GM19468 (cell line): ENCODE measurements around the gene SLAMF1.
"Not testable (repeated sequence)": the region's sequence is repeated elsewhere in the genome, so short reads cannot be mapped to it uniquely, and the experiment has no call there.

Source experiments
- ATAC-seq: cut with Tn5 transposase; IDR thresholded peaks from one replicate; pipeline ENCODE4 v1.9.1; 2021; ENCODE audit warnings: mild to moderate bottlenecking, moderate library complexity, moderate number of reproducible peaks; ENCODE audit not compliant: unreplicated experiment; ENCODE audit errors: extremely low read depth

SLAMF1 gene

DNA sequence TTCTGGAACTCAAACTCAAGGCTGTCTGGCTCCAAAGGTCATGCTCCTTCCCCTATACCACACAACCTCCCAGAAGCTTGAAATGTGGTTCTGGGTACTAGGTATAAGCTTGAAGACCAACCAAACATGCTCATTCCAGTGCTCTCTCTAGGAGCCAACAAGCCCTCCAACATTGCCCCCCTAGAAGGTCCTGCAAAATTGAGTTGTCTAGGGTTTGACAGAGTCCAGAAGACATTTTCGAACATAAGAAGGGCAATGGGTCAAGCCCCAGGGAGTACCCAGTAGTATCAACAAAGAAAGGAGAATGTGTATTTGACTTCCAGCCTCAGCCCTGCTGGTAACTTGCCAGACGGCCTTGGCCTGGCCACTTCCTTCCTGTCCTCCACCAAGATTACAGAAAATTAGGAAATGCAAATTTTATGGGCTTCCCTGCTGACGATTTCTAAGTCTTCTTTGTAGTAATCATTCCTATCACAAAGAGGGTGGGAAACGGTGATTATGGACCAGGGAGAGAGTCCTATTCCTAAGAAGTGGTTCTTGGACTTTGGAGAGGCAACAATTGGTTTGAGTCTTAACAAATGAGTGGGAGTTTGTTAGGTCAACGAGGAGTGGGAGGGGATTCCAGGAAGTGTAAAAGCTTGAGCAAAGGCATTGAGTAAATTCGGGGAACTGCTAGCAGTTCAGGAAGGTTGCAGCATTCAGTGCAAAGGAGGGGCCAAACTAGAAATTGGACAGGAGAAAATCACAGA lies 18.7 kb upstream of the SLAMF1 start:
- ATAC-seq = no peak

DNA sequence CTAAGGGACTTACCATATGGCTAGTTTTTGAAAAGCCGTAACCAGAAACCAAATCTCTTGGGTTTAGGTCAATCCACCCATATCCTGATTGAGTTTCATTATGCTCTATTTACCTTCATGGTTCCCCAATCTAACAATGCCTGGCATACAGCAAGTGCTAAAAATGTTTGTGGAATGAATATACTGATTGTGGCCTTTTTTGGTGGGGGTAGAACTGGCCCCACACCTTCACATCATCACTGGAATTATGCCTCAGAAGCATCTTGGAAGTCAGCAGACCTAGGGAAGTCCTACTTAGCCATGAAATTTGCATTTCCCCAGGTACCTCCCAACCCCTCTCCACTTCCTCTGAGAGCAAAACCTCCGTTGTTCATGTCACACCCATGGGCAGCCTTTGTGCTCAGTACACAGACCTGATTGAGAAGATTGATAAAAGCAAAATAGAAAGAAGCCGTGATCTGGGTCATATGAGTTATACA lies 17.8 kb upstream of the SLAMF1 start:
- no peak for ATAC-seq

DNA sequence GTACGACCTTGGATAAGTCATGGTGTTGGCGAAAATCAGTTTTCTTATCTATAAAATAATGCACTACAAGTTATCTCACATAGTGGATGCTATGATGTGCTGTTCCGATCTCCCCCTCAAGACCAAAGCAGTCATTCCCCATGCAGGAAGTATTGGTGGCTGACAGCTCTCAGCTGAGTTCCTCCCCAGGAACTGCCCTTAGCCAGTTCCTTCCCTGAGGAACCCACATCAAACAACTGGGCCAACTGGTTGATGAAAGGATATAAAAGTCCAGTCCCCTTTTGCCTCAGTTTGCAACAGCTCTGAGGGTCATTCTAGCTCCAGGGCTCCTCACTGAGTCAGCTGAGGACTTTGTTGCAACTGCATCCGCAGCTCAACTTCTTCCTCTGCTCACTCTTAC lies 16.1 kb upstream of the SLAMF1 start:
- ATAC-seq = no peak

DNA sequence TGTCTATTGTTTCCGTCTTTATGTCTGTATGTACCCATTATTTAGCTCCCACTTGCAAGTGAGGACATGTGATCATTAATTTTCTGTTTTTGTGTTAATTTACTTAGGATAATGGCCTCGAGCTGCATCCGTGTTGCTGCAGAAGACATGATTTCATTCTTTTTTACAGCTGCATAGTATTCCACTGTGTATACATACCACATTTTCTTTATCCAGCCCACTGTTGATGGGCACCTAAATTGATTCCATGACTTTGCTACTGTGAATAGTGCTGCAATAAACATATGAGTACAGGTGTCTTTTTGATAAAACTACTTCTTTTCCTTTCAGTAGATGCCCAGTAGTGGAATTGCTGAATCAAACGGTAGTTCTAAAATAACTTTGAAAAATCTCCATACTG lies 12.7 kb upstream of the SLAMF1 start:
- ATAC-seq = no peak

DNA sequence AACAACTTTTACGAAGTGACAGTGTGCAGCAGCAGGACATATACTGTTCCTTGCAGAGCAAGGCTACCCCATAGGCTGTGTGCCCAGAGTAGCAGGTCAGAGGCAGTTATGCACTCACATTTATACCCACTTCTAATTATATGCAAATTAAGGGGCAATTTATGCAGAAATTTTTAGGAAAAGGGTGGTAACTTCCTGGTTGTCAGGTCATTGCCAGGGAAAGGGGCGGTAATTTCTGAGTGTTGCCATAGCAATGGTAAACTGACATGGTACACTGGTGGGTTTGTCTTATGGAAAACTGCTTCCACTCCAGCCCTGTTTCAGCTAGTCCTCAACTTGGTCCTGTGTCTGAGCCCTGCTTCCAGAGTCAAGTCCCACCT lies 12.0 kb upstream of the SLAMF1 start:
- no peak for ATAC-seq

DNA sequence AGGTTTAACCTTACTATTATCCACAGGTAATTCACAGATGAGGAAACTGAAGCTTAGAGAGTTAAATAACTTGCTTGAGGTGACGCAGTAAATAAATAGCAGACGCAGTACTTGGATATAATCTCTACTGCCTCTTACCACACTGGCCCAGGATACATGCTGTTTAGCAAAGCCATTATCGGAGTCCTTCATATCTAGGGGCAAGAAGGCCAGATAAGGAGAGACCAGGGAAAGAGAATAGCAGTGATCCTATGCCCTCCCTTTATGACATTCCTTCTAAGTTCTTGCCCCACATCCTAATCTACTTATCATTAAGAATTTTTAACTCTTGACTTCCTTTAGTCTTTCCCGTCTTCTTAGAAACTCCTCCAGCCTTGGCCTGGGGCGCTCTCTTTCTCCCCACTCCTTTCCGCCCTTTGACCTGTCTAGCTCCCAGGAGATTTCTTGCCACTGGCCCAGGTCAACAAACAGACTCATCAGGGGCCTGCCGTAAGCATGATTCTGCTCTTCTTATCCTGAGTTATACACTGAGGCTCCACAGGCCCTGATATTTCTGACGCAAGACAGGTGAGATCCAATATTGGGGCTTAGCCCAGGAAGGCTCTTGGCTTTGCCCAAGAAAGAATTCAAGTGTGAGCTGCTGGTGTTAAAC lies 11.4 kb upstream of the SLAMF1 start:
- no peak for ATAC-seq

DNA sequence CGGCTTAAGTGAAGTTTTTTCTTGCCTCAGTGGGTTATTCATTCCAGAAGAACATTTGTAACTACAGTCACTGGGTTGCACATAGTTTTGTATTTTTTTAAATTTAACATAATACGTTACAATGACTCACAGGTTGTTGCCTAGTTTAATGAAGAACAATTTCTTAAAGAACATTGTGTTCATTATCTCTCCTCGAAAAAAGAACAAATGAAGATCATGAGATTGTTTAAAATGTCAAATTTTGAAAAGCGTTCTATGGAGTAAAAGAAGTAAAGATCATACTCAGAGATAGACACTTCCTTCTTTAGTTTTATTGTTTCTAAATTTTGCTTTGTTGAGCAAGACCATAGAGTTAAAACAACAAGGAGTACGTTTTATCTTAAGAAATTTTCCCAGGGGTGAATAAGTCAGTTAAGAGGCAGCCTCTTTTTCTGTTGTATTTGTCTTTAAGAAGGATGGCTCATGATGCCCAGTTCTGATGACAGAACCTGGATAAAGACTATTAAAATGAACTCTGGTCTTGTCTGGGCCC lies 10.5 kb upstream of the SLAMF1 start:
- ATAC-seq = no peak

DNA sequence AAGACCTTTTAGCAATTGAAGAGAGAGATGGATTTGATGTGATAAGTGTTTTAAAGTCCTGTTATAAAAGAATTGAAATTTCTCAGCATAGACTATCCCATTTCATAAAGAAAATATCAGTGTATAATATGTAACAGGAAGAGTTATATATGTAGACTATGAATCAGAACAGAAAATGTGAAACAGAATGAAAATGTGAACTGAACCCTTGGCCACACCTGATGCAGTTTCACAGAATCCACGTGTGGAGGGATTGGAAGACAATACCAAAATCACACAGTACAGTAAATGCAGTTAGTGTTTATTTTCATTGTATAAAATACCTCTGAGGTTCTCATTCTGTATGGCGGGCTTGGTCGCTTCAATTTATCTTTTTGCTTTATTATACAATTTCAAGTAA lies 9.9 kb upstream of the SLAMF1 start:
- no peak for ATAC-seq

DNA sequence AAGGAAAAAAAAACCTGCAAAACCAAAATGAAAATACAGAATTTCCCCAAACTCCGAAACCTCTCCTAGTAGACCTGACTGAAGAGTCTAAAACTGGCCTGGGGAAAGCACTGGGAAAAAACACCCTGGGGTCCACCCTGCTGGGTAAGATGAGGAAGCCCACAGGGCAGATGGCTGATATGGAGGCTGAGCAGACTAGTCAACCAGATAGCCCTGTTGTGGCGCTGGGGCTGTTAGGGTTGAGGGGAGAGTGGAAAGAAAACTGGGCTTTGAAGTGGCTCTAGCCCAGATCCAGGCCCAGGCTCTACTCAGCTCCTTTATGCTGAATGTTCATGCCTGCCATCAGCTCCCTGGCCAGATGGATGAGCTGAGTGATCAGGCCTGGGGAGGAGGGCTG lies 6.8 kb upstream of the SLAMF1 start:
- no peak for ATAC-seq

DNA sequence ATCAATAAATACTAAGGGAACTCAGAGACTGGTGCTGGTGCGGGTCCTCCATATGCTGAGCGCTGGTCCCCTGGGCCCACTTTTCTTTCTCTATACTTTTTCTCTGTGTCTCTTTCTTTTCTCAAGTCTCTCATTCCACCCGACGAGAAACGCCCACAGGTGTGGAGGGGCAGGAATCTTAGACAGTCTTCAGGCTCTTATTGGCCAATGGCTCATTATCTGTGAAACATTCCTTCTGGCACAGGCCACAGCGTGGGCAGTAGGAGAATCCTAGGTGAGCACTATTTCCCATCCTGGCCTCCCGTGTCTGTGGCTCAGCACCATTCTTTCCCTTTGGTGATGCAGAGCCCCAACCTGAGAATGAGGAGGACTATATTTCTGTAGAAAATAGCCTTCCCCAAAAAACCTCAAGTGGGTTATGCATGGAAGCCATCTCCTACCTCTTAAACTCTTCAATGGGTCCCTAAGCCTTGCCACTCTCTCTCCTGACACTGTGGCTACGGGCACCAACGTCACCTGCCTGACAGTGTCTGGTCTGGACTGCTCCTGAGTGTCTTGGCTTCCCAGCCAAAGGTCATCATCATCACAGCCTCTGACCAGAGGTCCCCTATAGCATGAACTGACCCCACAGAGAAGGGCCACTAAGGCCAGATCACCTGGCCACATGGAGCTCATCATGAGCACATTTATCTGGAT lies 6.2 kb upstream of the SLAMF1 start:
- ATAC-seq = no peak

DNA sequence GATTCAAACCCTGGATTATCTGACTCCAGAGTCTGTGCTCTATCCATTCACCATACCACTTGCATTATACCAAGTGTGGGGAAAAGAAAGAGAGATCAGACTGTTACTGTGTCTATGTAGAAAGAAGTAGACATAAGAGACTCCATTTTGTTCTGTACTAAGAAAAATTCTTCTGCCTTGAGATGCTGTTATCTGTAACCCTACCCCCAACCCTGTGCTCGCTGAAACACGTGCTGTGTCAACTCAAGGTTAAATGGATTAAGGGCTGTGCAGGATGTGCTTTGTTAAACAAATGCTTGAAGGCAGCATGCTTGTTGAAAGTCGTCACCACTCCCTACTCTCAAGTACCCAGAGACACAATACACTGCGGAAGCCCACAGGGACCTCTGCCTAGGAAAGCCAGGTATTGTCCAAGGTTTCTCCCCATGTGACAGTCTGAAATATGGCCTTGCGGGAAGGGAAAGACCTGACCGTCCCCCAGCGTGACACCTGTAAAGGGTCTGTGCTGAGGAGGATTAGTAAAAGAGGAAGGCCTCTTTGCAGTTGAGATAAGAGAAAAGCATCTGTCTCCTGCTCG lies 5.3 kb upstream of the SLAMF1 start:
- not testable (repeated sequence) for ATAC-seq

DNA sequence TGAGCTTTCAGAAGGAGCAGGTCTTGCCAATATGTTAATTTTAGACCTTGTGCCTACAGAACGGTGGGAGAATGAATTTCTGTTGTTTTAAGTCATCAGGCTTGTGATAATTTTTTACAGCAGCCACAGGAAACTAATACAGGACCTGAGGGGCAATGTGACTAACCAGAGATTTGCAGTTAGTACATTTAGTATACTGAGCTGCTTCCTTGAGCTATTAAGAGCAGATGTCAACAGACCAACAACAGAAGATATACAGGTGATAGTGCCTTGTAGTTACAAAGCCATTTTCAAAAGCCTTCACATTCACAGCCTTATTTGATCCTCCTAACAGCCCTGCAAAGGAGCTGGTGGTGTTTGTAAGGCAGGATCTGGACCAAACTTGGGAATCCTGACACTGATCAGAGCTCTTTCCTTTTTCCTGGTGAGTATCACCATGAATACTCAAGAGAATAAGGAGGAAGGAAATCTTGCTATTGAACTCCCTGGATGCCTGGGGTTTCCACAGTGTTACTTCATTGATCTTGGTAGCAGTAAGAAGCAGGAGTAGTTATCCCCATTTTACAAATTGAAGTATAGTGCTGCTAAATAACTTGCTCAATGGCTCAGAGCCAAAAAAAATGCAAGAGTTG lies 4.7 kb upstream of the SLAMF1 start:
- no peak for ATAC-seq

DNA sequence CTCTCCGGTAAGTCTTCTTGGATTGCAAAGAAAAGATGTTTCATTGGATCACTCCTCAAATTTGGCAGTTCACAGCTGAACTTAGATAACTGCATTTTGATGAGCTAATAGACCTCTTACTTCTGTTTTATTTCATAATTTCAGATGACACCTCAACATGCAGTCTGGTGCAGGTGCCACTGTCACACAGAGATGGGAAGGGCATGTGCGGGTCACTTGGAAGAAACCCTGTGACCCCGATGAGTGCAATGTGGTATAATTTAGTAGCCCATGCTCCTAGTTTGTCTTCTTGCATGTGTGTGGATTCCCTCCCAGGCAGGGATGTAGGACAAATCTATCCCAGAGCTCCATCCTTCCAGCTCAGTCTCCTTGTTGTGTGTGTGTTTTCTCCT lies 481 bp upstream of the SLAMF1 start:
- ATAC-seq = no peak

DNA sequence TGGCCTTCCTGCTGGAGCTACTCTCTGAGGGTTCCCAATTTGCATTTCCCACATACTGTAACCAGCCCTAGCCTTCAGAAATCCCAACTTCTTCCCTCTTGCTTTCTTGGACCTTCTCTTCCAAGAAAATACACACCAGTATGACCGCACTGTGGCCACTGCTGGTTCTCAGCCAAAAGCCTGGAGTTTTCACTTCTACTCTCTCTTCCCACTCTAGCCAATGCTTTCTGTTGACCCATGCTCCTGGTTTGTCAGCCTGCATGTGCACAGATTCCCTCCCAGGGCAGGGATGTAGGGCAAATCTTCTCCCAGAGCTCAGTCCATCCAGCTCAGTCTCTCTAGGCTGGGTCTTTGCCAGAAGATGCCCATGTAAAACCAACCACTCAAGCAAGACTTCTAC lies 664 bp downstream of the SLAMF1 start:
- no peak for ATAC-seq

DNA sequence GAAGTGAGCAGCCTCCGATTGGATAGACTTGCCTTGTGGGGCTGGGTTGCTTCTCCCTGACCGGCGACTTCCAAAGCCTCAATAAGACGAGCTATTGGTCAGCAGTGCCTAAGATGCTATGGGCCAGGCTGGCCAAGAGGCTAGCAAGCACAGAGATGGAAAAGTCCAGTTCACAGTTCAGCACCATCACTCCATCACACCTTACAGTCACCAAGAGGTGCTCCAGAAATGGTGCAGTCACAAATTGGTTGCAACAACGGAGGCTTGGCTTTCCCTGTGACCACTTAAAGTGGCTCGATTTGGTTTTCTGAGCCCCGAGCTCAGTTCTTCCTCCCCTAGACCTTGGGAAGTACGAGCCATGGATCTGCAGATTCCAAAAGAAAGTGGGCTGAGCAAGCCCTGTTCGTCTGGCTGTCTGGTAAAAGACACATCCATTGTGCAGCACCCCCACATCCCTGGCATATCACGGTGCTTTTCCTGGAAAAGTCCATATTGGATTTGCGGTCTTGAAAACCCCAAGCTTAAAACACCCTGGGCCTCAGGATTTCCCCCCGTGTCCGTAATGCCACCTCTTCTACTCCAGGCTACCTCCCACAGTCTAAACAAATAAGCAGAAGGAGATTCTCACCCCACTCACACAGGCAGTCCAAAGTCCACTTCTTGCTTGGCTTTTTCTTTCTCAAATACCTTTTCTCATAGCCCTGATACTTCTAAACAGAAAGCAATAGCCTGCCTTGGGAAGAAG lies 1.3 kb downstream of the SLAMF1 start:
- no peak for ATAC-seq

DNA sequence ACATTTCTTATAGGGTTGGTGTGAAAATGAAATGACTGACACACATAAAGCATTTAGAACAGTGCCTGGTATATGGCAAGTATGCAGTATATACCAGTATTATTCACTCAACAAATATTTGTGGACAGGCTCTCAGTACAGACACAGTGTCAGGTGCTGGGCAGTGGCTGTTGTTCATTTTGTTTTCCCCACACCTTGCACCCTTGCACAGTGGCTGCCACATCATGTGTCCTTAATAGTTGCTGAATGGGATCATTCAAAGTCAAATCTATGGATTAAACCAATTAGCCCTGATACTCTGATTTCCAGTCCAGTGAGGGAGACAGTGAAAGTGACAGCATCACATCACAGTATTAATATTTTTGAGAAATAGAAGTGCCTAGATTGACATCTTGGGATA lies 2.4 kb downstream of the SLAMF1 start:
- no peak for ATAC-seq

DNA sequence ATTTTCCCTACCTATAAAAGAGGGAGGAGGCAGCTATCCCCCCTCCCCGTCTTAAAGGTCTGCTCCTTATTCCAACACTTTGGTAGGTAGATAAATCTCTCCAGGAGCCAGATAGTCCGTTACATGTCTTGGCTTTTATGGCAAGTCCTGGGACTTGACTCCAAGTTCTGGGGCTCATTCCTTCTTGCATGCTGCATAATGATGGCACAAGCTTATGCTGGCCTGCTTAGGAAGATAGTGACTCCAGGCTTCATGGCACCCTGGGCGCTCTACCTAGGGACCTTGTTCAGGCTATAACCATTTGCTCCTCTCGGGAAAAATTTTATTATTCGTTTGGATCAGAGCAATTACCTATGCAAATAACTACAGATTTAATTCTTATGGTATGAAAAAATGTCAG lies 3.7 kb downstream of the SLAMF1 start:
- ATAC-seq = no peak

DNA sequence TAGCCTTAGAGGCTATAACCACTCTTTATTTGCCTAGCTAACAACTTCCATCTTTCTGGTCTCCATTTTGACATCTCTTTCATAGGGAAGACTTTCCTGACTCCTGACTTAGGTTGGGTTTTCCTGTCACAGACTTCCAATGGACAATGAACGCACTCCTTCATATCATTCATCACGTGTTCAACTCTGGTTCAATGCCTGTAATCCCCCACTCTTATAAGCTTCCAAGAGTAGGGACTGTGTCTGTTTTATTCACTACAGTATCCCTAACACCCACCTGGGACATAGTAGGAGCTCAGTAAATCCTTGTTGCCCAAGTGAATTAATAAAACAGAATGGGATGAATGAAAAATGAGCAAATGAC lies 4.6 kb downstream of the SLAMF1 start:
- no peak for ATAC-seq

DNA sequence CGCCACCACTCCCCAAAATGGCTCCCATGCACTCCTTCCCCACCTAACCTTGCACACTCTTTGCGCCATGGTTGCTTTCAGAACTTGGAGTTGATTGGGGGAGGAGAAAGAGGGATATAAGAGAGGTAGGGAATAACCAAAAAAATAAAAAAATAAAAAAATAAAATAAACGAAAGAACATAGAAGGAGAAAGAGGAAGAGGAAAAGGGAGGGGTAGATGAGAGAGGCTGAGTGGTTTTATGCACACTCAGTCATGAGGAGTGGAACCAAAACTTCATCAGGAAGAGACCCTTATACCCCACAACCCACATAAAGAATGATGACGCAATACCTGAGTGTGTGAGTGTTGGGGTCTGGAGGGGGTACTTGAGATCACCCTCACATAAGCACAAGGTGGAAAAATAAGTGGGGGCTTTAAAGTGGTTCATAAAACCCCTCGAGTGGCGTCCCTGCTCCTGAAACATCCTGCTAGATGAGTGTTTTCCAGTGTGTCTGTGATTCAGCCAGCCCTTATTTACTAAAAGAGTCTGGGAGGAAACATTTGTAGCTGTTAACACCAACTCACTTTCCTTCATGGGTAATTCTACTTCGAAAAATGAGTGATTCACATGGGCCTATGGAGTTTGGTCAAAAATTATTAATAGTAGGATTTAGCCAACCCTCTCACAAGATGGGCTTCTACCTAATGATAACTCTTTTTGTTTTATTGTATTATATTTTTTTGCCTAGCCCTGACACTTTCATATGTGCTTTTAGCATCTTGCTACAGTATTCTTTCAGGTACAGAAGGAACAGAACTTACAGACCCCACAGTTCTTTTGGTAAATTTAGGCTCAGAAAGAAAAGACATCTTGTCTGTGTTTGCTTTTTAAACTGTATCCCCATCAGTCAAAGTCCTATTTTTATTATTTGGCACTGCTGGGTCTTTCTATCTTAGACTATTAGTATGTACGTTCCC lies 5.2 kb downstream of the SLAMF1 start:
- ATAC-seq = no peak
